HepG2 (cell line): ENCODE measurements around the gene TRAK1. TPM values are rescaled to one million over a fixed set of nuclear protein-coding genes. Genes with fewer than 3 reads are reported as not detected.

Experiments
- ATAD3A ChIP-seq: sonication (generic); formaldehyde crosslinking; IDR thresholded peaks from 2 replicates; pipeline ENCODE4 v1.4.0; 2020; ENCODE audit warnings: missing genetic modification reagents
- ERF ChIP-seq: IDR thresholded peaks from 2 replicates; pipeline ENCODE4 v1.6.1; 2018; ENCODE audit warnings: missing biosample characterization, missing genetic modification reagents
- LCORL ChIP-seq, 2 experiments: fragments of 450-650 bp in 1 of 2; sonication (generic) in 1 of 2; formaldehyde crosslinking in 1 of 2; IDR thresholded peaks; 2 replicates each; pipeline versions ENCODE4 v1.5.0 to v1.6.1; 2017 to 2020; ENCODE audit warnings: antibody characterized with exemption in 1 of 2, missing genetic modification reagents in 1 of 2
- MED1 ChIP-seq: sonication (generic); formaldehyde crosslinking; IDR thresholded peaks from 2 replicates; pipeline ENCODE4 v1.4.0; 2020; ENCODE audit warnings: missing genetic modification reagents
- MLX ChIP-seq: IDR thresholded peaks from 2 replicates; pipeline ENCODE4 v1.6.1; 2016
- ZBTB43 ChIP-seq: sonication (generic); formaldehyde crosslinking; conservative IDR thresholded peaks from 2 replicates; pipeline ENCODE4 v1.4.0; 2020; ENCODE audit warnings: missing genetic modification reagents
- ZC3H4 ChIP-seq: sonication (generic); formaldehyde crosslinking; IDR thresholded peaks from 2 replicates; pipeline ENCODE4 v1.4.0; 2020; ENCODE audit warnings: missing genetic modification reagents, borderline replicate concordance
- ZMYM2 ChIP-seq: sonication (generic); formaldehyde crosslinking; IDR thresholded peaks from 2 replicates; pipeline ENCODE4 v1.8.0; 2022; ENCODE audit warnings: mild to moderate bottlenecking, missing genetic modification reagents
- ZNF713 ChIP-seq: sonication (generic); formaldehyde crosslinking; IDR thresholded peaks from 2 replicates; pipeline ENCODE4 v1.4.0; 2020; ENCODE audit warnings: mild to moderate bottlenecking, missing genetic modification reagents
- polyA plus RNA-seq, 8 experiments: library from polyadenylated mRNA; depleted of rRNA in 3 of 8; stranded (reverse) in 7 of 8; unstranded in 1 of 8; fragments of >200 nt; fragmentation: Illumina TruSeq in 4 of 8; extraction: Trizol in 4 of 8; gene quantifications; 2 replicates each; pipeline versions ENCODE4 v1.2.1 to v1.2.3, GENCODE V29; 2011 to 2016; ENCODE audit warnings: low read depth in 4 of 8, missing spikeins in 1 of 8, mixed read lengths in 1 of 8; ENCODE audit not compliant: insufficient read depth in 1 of 8
- total RNA-seq, 5 experiments: library from RNA; depleted of rRNA; stranded (reverse); fragments of >200 nt; fragmentation: Illumina TruSeq; extraction: Trizol; gene quantifications; 2 replicates each; pipeline ENCODE4 v1.2.3, GENCODE V29; 2016; ENCODE audit warnings: low read depth in 1 of 5
- TF ChIP-seq, protein P1 (sequence below): sonication (generic); formaldehyde crosslinking; IDR thresholded peaks from 2 replicates; pipeline ENCODE4 v1.4.0; 2020; ENCODE audit warnings: mild to moderate bottlenecking, missing genetic modification reagents
- TF ChIP-seq, protein P2 (sequence below): sonication (generic); formaldehyde crosslinking; IDR thresholded peaks from 2 replicates; pipeline ENCODE4 v1.4.0; 2020; ENCODE audit warnings: missing genetic modification reagents
- TF ChIP-seq, protein P3 (sequence below): sonication (generic); formaldehyde crosslinking; IDR thresholded peaks from 2 replicates; pipeline ENCODE4 v1.4.0; 2020; ENCODE audit warnings: missing genetic modification reagents

Gene TRAK1
- total and polyA plus RNA-seq, 2 of the 13 experiments (the other 11 are each of a cell fraction or from before 2014, with no cell fraction given): 20.5 to 46.6 TPM

GRCh38 chr3:42079701-42080452 lies 11.3 kb upstream of the TRAK1 start (continued):
- TF ChIP-seq, protein P1, sequence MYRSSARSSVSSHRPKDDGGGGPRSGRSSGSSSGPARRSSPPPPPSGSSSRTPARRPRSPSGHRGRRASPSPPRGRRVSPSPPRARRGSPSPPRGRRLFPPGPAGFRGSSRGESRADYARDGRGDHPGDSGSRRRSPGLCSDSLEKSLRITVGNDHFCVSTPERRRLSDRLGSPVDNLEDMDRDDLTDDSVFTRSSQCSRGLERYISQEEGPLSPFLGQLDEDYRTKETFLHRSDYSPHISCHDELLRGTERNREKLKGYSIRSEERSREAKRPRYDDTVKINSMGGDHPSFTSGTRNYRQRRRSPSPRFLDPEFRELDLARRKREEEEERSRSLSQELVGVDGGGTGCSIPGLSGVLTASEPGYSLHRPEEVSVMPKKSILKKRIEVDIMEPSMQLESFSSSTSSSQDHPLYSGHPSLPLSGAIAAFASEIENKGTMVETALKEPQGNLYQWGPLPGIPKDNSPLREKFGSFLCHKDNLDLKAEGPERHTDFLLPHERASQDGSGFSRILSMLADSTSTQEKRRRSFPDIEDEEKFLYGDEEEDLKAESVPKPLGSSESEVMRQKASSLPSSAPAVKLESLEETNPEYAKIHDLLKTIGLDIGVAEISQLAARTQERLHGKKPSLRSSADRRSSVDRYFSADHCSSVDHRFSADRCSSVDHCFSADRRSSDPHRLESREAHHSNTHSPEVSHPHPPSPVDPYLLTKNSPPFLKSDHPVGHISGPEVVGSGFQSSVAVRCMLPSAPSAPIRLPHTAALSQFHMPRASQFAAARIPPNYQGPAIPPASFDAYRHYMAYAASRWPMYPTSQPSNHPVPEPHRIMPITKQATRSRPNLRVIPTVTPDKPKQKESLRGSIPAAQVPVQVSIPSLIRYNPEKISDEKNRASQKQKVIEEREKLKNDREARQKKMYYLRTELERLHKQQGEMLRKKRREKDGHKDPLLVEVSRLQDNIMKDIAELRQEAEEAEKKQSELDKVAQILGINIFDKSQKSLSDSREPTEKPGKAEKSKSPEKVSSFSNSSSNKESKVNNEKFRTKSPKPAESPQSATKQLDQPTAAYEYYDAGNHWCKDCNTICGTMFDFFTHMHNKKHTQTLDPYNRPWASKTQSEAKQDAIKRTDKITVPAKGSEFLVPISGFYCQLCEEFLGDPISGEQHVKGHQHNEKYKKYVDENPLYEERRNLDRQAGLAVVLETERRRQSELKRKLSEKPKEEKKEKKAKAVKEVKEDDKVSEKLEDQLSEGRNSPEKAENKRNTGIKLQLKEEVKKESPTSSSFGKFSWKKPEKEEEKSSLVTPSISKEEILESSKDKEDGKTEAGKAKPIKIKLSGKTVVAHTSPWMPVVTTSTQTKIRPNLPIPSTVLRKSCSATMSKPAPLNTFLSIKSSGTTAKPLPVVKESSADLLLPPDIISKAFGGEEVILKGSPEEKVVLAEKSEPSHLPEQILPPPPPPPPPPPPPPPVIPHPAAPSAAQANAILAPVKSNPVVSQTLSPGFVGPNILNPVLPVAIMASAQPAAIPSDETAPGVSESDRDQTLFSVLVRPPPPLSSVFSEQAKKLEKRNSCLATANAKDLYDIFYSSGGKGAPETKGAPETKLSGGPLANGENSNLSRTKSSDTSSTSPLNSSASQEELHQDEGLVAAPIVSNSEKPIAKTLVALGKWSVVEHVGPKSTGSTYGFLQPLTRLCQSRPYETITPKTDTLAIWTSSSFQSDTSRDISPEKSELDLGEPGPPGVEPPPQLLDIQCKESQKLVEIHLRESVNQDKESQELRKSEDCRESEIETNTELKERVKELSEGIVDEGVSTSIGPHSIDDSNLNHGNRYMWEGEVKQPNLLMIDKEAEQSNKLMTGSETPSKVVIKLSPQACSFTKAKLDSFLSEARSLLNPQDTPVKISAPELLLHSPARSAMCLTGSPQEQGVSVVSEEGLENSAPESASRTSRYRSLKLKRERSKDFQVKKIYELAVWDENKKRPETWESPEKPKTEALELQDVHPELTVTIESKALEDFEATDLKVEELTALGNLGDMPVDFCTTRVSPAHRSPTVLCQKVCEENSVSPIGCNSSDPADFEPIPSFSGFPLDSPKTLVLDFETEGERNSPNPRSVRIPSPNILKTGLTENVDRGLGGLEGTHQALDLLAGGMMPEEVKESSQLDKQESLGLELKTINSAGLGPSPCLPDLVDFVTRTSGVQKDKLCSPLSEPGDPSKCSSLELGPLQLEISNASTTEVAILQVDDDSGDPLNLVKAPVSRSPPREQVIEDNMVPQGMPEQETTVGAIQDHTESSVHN (CRISPR knock-in tag): no peak
- peak; percentile 68; the same call in 1 of the 2 replicates for TF ChIP-seq ZMYM2 (CRISPR knock-in tag)
- TF ChIP-seq ZNF713 (CRISPR knock-in tag): no peak
- TF ChIP-seq LCORL (IDR thresholded peaks at IDR 0.05): no peak
- peak; percentile 49; the same call in 1 of the 2 replicates for TF ChIP-seq LCORL (CRISPR knock-in tag; IDR thresholded peaks at IDR 0.05)
- TF ChIP-seq, protein P2, sequence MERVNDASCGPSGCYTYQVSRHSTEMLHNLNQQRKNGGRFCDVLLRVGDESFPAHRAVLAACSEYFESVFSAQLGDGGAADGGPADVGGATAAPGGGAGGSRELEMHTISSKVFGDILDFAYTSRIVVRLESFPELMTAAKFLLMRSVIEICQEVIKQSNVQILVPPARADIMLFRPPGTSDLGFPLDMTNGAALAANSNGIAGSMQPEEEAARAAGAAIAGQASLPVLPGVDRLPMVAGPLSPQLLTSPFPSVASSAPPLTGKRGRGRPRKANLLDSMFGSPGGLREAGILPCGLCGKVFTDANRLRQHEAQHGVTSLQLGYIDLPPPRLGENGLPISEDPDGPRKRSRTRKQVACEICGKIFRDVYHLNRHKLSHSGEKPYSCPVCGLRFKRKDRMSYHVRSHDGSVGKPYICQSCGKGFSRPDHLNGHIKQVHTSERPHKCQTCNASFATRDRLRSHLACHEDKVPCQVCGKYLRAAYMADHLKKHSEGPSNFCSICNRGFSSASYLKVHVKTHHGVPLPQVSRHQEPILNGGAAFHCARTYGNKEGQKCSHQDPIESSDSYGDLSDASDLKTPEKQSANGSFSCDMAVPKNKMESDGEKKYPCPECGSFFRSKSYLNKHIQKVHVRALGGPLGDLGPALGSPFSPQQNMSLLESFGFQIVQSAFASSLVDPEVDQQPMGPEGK: peak; percentile 50; the same call in 1 of the 2 replicates
- TF ChIP-seq, protein P3, sequence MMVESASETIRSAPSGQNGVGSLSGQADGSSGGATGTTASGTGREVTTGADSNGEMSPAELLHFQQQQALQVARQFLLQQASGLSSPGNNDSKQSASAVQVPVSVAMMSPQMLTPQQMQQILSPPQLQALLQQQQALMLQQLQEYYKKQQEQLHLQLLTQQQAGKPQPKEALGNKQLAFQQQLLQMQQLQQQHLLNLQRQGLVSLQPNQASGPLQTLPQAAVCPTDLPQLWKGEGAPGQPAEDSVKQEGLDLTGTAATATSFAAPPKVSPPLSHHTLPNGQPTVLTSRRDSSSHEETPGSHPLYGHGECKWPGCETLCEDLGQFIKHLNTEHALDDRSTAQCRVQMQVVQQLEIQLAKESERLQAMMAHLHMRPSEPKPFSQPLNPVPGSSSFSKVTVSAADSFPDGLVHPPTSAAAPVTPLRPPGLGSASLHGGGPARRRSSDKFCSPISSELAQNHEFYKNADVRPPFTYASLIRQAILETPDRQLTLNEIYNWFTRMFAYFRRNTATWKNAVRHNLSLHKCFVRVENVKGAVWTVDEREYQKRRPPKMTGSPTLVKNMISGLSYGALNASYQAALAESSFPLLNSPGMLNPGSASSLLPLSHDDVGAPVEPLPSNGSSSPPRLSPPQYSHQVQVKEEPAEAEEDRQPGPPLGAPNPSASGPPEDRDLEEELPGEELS (CRISPR knock-in tag): peak; percentile 88
- no peak for TF ChIP-seq ATAD3A (CRISPR knock-in tag)
- TF ChIP-seq MLX (CRISPR knock-in tag): peak; percentile 73; the same call in 1 of the 2 replicates
- no peak for TF ChIP-seq ZC3H4 (CRISPR knock-in tag)
- peak; percentile 91 for TF ChIP-seq ZBTB43 (CRISPR knock-in tag)
- TF ChIP-seq ERF: 0 out of 2 replicates have a peak, but pooled peaks have one; percentile 43
- 0 out of 2 replicates have a peak, but pooled peaks have one; percentile 40 for TF ChIP-seq MED1 (CRISPR knock-in tag)
